NCI-H2029 (cell line): ENCODE measurements around the gene CPVL.

Source experiments
- DNase-seq: peaks from one replicate; lab custom pipeline; 2025; lab: John Stamatoyannopoulos, UW

CPVL gene

GRCh38 chr7:29043576-29043975, 102.8 kb downstream of the CPVL start:
- DNase-seq = no peak

- no peak for DNase-seq
These were observed 103.5 kb downstream of the CPVL start for GRCh38 chr7:29042824-29043231.

- no peak for DNase-seq
These were observed 104.3 kb downstream of the CPVL start for GRCh38 chr7:29041991-29042390.

- DNase-seq = no peak
These were observed 105.8 kb downstream of the CPVL start for GRCh38 chr7:29040579-29040925.

GRCh38 chr7:29039821-29040578, 106.3 kb downstream of the CPVL start:
- DNase-seq = no peak

GRCh38 chr7:29038463-29038862, 107.9 kb downstream of the CPVL start:
- DNase-seq = no peak

- DNase-seq = no peak
These were observed 111.1 kb downstream of the CPVL start for GRCh38 chr7:29035044-29035740.

- DNase-seq = no peak
These were observed 112.8 kb downstream of the CPVL start for GRCh38 chr7:29033584-29033983.

GRCh38 chr7:29032146-29032545, 114.2 kb downstream of the CPVL start:
- DNase-seq = no peak

- DNase-seq = no peak
These were observed 115.5 kb downstream of the CPVL start for GRCh38 chr7:29030781-29031275.

- DNase-seq = no peak
These were observed 123.9 kb downstream of the CPVL start for GRCh38 chr7:29022291-29022988.

GRCh38 chr7:29019896-29020295, 126.4 kb downstream of the CPVL start:
- no peak for DNase-seq

- no peak for DNase-seq
These were observed 127.0 kb downstream of the CPVL start for GRCh38 chr7:29019387-29019786.

- DNase-seq = peak; percentile 82
These were observed 128.6 kb downstream of the CPVL start for GRCh38 chr7:29017713-29018112.

- DNase-seq = no peak
These were observed 131.6 kb downstream of the CPVL start for GRCh38 chr7:29014725-29015124.

- DNase-seq = no peak
These were observed 132.4 kb downstream of the CPVL start for GRCh38 chr7:29013931-29014330.

GRCh38 chr7:29013082-29013695, 133.1 kb downstream of the CPVL start:
- no peak for DNase-seq

- no peak for DNase-seq
These were observed 136.4 kb downstream of the CPVL start for GRCh38 chr7:29009947-29010346.

GRCh38 chr7:29008590-29008989, 137.7 kb downstream of the CPVL start:
- no peak for DNase-seq

- DNase-seq = no peak
These were observed 139.2 kb downstream of the CPVL start for GRCh38 chr7:29007127-29007526.

GRCh38 chr7:29005829-29006228, 140.5 kb downstream of the CPVL start:
- no peak for DNase-seq

- no peak for DNase-seq
These were observed 140.9 kb downstream of the CPVL start for GRCh38 chr7:29005406-29005805.
